Measurements from ENCODE around the gene IGSF3.

Gene IGSF3

DNA sequence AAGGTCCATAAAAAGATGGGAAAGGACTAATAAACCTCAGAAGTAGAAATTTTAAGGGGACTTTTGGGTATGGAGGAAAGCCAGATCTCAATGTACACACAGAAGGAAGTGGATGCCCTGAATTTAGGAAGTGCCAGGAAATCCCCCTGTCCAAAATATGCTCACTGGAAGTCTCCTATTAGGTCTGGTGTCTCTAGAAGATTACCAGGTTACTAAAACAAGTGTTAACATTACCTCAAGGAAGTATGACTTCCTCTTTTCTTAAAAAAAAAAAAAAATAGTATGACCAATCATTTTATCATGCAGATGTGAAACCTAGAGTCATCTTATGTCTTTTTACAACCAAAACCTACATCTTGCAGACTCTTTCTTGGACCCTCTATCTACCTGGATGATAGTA is 127.4 kb downstream of the IGSF3 start:
- H3K27ac ChIP-seq (ENCODE audit: low read depth, low read length) = no peak overlapping the region
- no peaks in the 10 kb centered on the region for H3K36me3 ChIP-seq (ENCODE audit: insufficient read depth, low read length)
- no peaks in the 10 kb centered on the region for H3K4me1 ChIP-seq (ENCODE audit: insufficient read depth, low read length)
- H3K9me3 ChIP-seq (ENCODE audit: insufficient read depth, low read depth, low read length) = no peaks in the 10 kb centered on the region
- no peak overlapping the region for H3K9ac ChIP-seq (ENCODE audit: low read depth, low read length)
- no peak overlapping the region for H3K4me3 ChIP-seq (ENCODE audit: low read length)
- H3K27me3 ChIP-seq (ENCODE audit: insufficient read depth, low read length) = no peaks in the 10 kb centered on the region

DNA sequence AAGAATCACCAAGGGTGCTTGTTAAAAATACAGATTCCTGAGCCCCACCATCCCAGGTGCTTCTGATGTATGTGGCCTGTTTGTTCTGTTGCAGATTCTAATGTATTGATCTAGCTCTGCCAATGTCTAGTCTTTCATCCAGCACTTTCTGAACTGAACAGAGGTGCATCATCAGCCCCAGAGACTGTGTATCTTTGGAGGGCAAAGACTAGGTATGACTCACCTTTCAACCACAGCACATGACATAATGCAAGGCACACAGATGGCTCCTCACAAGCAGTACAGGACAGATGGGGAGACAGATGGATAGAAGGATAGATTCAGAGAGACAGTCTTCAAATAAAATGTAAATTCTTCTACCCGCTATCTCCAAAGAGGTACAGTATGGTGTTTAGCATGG is 129.0 kb downstream of the IGSF3 start:
- no peaks in the 10 kb centered on the region for H3K9me3 ChIP-seq (ENCODE audit: insufficient read depth, low read depth, low read length)
- H3K36me3 ChIP-seq (ENCODE audit: insufficient read depth, low read length) = peaks cover 3% of the 10 kb centered on the region; the same call in 1 of the 2 replicates
- WGBS = 90% methylated on average over 1 of the region's 1 CpG
- no peaks in the 10 kb centered on the region for H3K27me3 ChIP-seq (ENCODE audit: insufficient read depth, low read length)
- H3K9ac ChIP-seq (ENCODE audit: low read depth, low read length) = no peak overlapping the region
- H3K4me1 ChIP-seq (ENCODE audit: insufficient read depth, low read length) = no peaks in the 10 kb centered on the region
- H3K27ac ChIP-seq (ENCODE audit: low read depth, low read length) = no peak overlapping the region
- H3K4me3 ChIP-seq (ENCODE audit: low read length) = no peak overlapping the region

DNA sequence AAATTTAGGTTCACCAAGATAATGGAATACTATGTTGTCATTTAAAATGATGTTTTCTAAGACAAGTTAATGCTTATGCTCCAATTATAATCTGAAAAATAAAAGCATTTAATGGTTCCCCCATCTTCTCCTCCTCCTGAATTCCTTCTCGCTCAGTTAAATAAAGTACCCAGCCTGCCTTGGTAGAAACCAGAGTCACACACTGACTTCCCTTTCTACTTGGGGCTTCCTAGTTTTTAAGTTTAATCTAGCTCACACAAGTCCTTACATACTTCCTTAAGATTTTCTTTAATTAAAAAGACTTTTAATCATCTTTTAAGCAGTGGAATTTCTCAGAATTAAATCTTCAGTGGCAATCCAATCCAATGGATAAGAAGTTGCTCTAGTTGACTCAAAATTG is 129.6 kb downstream of the IGSF3 start:
- Histone ChIP-seq H3K27ac (ENCODE audit: low read depth, low read length) (no peak overlapping the region), H3K36me3 (ENCODE audit: insufficient read depth, low read length) (peaks cover 3% of the 10 kb centered on the region; the same call in 1 of the 2 replicates), H3K9me3 (ENCODE audit: insufficient read depth, low read depth, low read length) (no peaks in the 10 kb centered on the region), H3K9ac (ENCODE audit: low read depth, low read length) (no peak overlapping the region), H3K27me3 (ENCODE audit: insufficient read depth, low read length) (no peaks in the 10 kb centered on the region), H3K4me3 (ENCODE audit: low read length) (no peak overlapping the region), H3K4me1 (ENCODE audit: insufficient read depth, low read length) (no peaks in the 10 kb centered on the region)
- WGBS = 94% methylated on average over 1 of the region's 1 CpG

DNA sequence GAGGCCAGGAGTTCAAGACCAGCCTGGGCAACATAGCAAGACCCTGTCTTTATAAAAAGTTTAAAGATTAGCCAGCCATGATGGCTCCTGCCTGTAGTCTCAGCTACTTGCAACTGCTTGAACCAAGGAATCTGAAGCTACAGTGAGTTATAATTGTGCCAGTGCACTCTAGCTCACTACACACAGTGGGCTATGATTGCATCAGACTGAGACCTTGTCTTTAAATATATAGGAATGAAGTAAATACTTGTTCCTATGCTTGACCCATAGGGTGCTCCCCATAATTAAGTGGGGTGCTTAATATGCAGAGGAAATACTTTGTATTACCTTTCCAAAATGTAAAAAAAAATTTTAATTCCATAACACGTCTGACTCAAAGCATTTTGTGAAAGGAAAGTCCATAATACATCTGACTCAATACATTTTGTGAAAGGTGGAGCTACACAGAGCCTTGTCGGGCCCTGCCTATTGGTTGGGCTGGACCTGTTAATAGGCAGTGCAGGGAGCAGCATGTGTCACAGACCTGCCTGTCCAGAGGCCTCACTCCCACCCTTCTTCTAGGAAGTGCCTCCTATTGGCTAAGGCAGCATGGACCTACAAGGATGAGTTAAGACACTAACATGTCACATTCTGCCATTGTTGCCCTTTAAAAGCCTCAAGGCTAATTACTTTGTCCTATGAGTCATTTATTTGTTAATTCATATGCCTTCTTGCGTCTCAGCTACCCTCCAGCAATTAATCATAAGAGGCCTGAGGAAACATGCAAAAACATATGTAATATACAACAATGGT is 130.3 kb downstream of the IGSF3 start:
- Histone ChIP-seq H3K27me3 (ENCODE audit: insufficient read depth, low read length) (no peaks in the 10 kb centered on the region), H3K27ac (ENCODE audit: low read depth, low read length) (no peak overlapping the region), H3K9ac (ENCODE audit: low read depth, low read length) (no peak overlapping the region), H3K9me3 (ENCODE audit: insufficient read depth, low read depth, low read length) (no peaks in the 10 kb centered on the region), H3K36me3 (ENCODE audit: insufficient read depth, low read length) (peaks cover 3% of the 10 kb centered on the region; the same call in 1 of the 2 replicates), H3K4me3 (ENCODE audit: low read length) (no peak overlapping the region), H3K4me1 (ENCODE audit: insufficient read depth, low read length) (no peaks in the 10 kb centered on the region)
- WGBS = 94% methylated on average over 1 of the region's 3 CpGs

DNA sequence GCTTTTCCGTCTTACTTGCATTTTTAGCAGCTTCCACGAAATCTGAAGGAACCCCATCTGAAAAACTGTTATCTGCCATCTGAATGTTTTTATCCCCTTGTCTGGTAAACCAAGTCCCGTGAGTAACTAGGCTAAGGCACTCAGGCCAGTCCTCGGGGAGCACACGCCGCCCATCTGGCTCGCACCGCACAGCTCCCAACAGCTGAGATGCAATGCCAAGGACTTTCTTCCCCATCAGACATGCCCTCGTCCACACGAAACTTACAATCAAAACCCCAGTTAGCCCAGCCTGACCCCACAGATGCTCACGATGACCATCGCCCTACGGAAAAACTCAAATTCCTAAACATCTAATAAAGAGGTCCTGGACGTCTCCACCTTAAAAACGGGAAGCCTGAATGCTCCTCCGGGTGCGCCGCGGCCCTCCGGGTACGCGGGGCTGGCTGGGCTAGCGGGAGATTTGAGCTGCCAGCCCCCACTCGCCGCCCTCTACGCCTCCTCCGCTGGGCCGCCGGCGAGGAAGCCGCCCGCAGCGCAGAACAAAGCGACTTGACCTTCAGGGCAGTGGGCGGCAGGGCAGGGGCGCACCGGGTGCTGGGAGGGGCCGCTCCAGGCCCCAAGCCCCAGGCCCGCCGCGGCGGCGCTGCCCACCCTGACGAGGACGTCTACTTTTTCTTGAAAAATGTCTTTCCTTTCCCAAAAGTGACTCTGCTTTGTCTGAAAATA is 133.4 kb downstream of the IGSF3 start:
- H3K27ac ChIP-seq (ENCODE audit: low read depth, low read length) = no peak overlapping the region
- no peaks in the 10 kb centered on the region for H3K9me3 ChIP-seq (ENCODE audit: insufficient read depth, low read depth, low read length)
- no peaks in the 10 kb centered on the region for H3K4me1 ChIP-seq (ENCODE audit: insufficient read depth, low read length)
- H3K4me3 ChIP-seq (ENCODE audit: low read length) = no peak overlapping the region
- peaks cover 3% of the 10 kb centered on the region; the same call in 1 of the 2 replicates for H3K36me3 ChIP-seq (ENCODE audit: insufficient read depth, low read length)
- H3K27me3 ChIP-seq (ENCODE audit: insufficient read depth, low read length) = no peaks in the 10 kb centered on the region
- WGBS = 97% methylated on average over 45 of the region's 45 CpGs
- no peak overlapping the region for H3K9ac ChIP-seq (ENCODE audit: low read depth, low read length)

DNA sequence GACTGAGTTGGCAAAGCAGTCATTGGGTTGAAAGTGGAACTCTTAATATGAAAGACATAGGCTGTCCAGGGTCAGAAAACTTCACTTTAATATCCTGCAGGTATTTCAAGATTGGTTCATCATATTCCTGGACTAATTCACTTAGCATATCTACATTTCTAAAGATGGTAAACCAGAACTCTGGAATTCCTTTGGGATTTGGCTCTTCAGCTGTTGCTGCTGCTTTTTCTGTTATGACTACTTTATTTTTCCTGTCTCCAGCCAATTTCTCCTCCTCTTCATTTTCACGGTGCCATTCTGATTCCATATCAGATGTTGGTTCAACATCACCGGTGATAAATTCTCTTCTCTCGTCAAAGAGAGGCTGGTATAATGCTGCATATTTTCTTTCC is 134.1 kb downstream of the IGSF3 start:
- H3K9ac ChIP-seq (ENCODE audit: low read depth, low read length) = no peak overlapping the region
- no peaks in the 10 kb centered on the region for H3K9me3 ChIP-seq (ENCODE audit: insufficient read depth, low read depth, low read length)
- H3K36me3 ChIP-seq (ENCODE audit: insufficient read depth, low read length) = peaks cover 3% of the 10 kb centered on the region; the same call in 1 of the 2 replicates
- no peaks in the 10 kb centered on the region for H3K27me3 ChIP-seq (ENCODE audit: insufficient read depth, low read length)
- no peak overlapping the region for H3K27ac ChIP-seq (ENCODE audit: low read depth, low read length)
- H3K4me1 ChIP-seq (ENCODE audit: insufficient read depth, low read length) = no peaks in the 10 kb centered on the region
- no peak overlapping the region for H3K4me3 ChIP-seq (ENCODE audit: low read length)
- 98% methylated on average over 3 of the region's 3 CpGs for WGBS

DNA sequence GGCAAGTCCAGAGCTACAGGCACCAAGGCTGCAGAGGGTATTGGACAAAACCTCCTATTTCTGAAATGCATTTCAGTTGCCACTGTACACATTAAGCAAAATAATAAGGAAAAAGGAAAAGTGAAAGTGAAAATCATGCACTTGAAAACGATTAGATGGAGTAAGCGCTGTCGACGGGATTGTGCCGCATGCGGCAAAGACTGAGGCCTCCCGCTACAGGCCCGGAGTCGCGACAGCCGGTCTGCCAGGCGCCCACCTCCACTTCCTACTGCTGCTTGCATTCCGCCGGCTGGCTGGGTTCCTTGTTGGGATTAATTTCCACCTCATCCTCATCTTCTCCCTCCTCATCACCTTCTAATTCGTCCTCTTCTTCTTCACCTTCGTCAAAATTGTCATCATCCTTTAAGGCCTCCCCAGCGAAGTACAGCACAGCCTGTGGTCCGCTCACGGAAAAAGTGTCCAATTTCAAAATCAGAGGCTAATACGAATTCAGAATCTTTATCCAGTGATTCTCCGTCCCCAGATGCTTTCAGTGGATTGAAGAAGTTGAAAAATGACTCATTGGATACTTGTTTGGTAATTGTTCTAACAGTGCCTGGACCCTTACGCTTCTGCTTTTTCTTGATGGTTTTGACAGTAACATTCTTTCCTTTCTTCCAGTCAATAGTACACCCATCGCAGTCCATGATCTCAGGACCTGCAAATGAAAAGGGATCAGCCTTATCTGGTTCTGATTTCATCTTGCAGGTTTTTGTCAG is 134.7 kb downstream of the IGSF3 start:
- WGBS = 95% methylated on average over 23 of the region's 23 CpGs
- Histone ChIP-seq H3K27ac (ENCODE audit: low read depth, low read length) (no peak overlapping the region), H3K9me3 (ENCODE audit: insufficient read depth, low read depth, low read length) (no peaks in the 10 kb centered on the region), H3K27me3 (ENCODE audit: insufficient read depth, low read length) (no peaks in the 10 kb centered on the region), H3K4me3 (ENCODE audit: low read length) (no peak overlapping the region), H3K4me1 (ENCODE audit: insufficient read depth, low read length) (no peaks in the 10 kb centered on the region), H3K36me3 (ENCODE audit: insufficient read depth, low read length) (peaks cover 3% of the 10 kb centered on the region; the same call in 1 of the 2 replicates), H3K9ac (ENCODE audit: low read depth, low read length) (no peak overlapping the region)

DNA sequence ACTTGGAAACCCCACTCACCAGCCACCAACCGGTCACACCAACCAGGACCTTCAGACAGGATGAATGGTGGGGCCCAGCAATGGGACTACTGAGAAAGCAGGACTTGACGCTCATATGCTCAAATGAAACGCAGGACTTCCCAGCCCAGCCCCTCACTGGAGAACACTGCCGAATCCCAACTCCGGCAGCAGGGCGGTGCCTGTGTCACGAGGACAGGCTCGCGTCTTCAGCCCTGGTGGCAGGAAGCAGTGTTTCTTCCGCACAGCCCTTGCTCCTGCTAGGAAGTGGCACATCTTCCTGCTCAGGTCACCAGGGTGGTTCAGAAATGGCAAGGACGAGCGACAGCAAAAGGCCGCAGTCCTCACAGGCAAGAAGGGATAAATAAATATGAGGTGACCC is 135.6 kb downstream of the IGSF3 start:
- H3K9ac ChIP-seq (ENCODE audit: low read depth, low read length) = no peak overlapping the region
- WGBS = 91% methylated on average over 13 of the region's 13 CpGs
- no peak overlapping the region for H3K27ac ChIP-seq (ENCODE audit: low read depth, low read length)
- H3K4me1 ChIP-seq (ENCODE audit: insufficient read depth, low read length) = no peaks in the 10 kb centered on the region
- H3K36me3 ChIP-seq (ENCODE audit: insufficient read depth, low read length) = peaks cover 3% of the 10 kb centered on the region; the same call in 1 of the 2 replicates
- no peaks in the 10 kb centered on the region for H3K9me3 ChIP-seq (ENCODE audit: insufficient read depth, low read depth, low read length)
- H3K27me3 ChIP-seq (ENCODE audit: insufficient read depth, low read length) = no peaks in the 10 kb centered on the region
- H3K4me3 ChIP-seq (ENCODE audit: low read length) = no peak overlapping the region

DNA sequence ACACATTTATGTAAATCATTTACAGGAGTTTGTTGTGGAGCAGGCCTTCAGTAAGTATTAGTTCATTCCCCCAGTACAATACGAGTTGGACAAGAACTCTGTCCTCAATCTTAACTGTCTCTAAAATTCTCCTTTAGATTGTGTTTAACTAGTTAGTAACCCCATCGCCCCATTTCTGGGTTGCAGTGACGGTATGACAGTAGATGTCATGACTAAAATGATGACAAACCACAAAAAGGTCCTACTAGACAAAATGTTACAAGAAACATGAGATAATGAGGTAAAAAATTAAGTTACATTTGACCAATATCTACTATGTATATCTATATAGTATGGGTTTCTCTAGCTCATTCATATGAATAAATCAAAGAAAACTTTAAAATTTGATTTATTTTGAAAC is 137.9 kb downstream of the IGSF3 start:
- Histone ChIP-seq H3K9me3 (ENCODE audit: insufficient read depth, low read depth, low read length) (no peaks in the 10 kb centered on the region), H3K36me3 (ENCODE audit: insufficient read depth, low read length) (peaks cover 3% of the 10 kb centered on the region; the same call in 1 of the 2 replicates), H3K9ac (ENCODE audit: low read depth, low read length) (no peak overlapping the region), H3K4me3 (ENCODE audit: low read length) (no peak overlapping the region), H3K27ac (ENCODE audit: low read depth, low read length) (no peak overlapping the region), H3K27me3 (ENCODE audit: insufficient read depth, low read length) (no peaks in the 10 kb centered on the region), H3K4me1 (ENCODE audit: insufficient read depth, low read length) (no peaks in the 10 kb centered on the region)
- WGBS = 92% methylated on average over 2 of the region's 3 CpGs

DNA sequence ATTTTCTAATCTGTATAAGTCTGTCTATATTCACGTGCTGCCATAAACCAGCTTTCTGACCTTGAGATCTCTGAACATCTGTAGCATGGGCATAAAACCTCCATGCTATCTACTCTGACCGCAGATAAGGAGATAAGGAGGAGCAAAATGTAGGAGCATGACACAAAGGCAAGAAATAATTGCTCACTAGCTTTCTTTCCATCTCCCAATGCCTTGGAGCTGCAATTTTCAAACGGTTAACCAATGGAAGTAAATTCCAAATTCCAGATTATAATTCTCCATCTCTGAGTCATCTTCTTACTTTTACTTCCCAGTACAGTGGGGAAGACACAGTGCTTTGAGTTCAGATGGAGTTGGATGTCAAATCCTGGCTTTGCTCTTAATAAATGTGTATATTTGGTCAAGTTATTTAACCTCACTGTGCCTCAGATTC is 138.3 kb downstream of the IGSF3 start:
- Histone ChIP-seq H3K4me3 (ENCODE audit: low read length) (no peak overlapping the region), H3K4me1 (ENCODE audit: insufficient read depth, low read length) (no peaks in the 10 kb centered on the region), H3K36me3 (ENCODE audit: insufficient read depth, low read length) (peaks cover 3% of the 10 kb centered on the region; the same call in 1 of the 2 replicates), H3K9ac (ENCODE audit: low read depth, low read length) (no peak overlapping the region), H3K27me3 (ENCODE audit: insufficient read depth, low read length) (no peaks in the 10 kb centered on the region), H3K9me3 (ENCODE audit: insufficient read depth, low read depth, low read length) (no peaks in the 10 kb centered on the region), H3K27ac (ENCODE audit: low read depth, low read length) (no peak overlapping the region)
- 89% methylated on average over 3 of the region's 3 CpGs for WGBS
